Measurements from ENCODE around the gene CASKIN1.

Gene CASKIN1

GRCh38 chr16:2152695-2153506 lies 43.5 kb downstream of the CASKIN1 start:
- no peak for DNase-seq (ENCODE audit: low spot score)
- H3K4me3 ChIP-seq = peak overlapping the region; percentile 87
- peak overlapping the region; percentile 61 to 69 for H3K27ac ChIP-seq
- no peak for TF ChIP-seq CTCF (IDR thresholded peaks at IDR 0.05)

- no peak overlapping the region for H3K27ac ChIP-seq
- H3K4me3 ChIP-seq = peak overlapping the region; percentile 15
- DNase-seq (ENCODE audit: low spot score) = no peak
- no peak for TF ChIP-seq CTCF (IDR thresholded peaks at IDR 0.05)
These were observed 45.0 kb downstream of the CASKIN1 start for GRCh38 chr16:2151188-2152091.

- DNase-seq (ENCODE audit: low spot score) = no peak
- H3K27ac ChIP-seq = no peak overlapping the region
- no peak overlapping the region for H3K4me3 ChIP-seq
- TF ChIP-seq CTCF (IDR thresholded peaks at IDR 0.05) = no peak
These were observed 45.8 kb downstream of the CASKIN1 start for GRCh38 chr16:2150418-2151187.

- no peak overlapping the region for H3K4me3 ChIP-seq
- no peak for DNase-seq (ENCODE audit: low spot score)
- no peak overlapping the region for H3K27ac ChIP-seq
- no peak for TF ChIP-seq CTCF (IDR thresholded peaks at IDR 0.05)
These were observed 46.6 kb downstream of the CASKIN1 start for GRCh38 chr16:2149630-2150417.

- TF ChIP-seq CTCF (IDR thresholded peaks at IDR 0.05) = no peak
- no peak for DNase-seq (ENCODE audit: low spot score)
These were observed 47.4 kb downstream of the CASKIN1 start for GRCh38 chr16:2148714-2149629.

More at GRCh38 chr16:2148714-2149629, 47.4 kb downstream of the CASKIN1 start:
- H3K27ac ChIP-seq = no peak overlapping the region
- peak overlapping the region; percentile 70 for H3K4me3 ChIP-seq
